K562 (cell line): ENCODE measurements around the gene ADRA2A. TPM values are rescaled to one million over a fixed set of nuclear protein-coding genes. Genes with fewer than 3 reads are reported as not detected.

Experiments used
- ATAC-seq: fragments of 200-7000 bp; cut with Tn5 transposase; 3 replicates; pipeline ENCODE4 v1.9.1; 2020; ENCODE audit warnings: moderate library complexity
- BruUV-seq: library from RNA; stranded (reverse); fragments of 400-500 nt; replicated peaks from 2 replicates; lab custom pipeline; 2021; lab: Mats Ljungman, UMichigan
- CTCF ChIA-PET: fragments of 300-600 bp; formaldehyde crosslinking; extraction: SDS; loops from one replicate; lab custom pipeline; 2021; ENCODE audit warnings: low intra/inter-chr PET ratio; lab: Yijun Ruan, JAX
- POLR2A ChIA-PET: fragments of 300-600, 350-650 bp; sonication (Branson Sonifier 250); formaldehyde crosslinking; extraction: SDS; loops from one replicate; lab custom pipeline; 2021; ENCODE audit warnings: antibody characterized with exemption, inconsistent platforms; lab: Yijun Ruan, JAX
- DNase-seq, 4 experiments: peaks; one replicate each; pipeline versions ENCODE4 v3.0.0 to v3.0.0-alpha.2; 2011 to 2018; ENCODE audit warnings: low spot score in 3 of 4, mixed read lengths in 3 of 4; ENCODE audit errors: extremely low read depth in 1 of 4
- FAIRE-seq: peaks from 2 replicates; lab custom pipeline; 2011; peaks lifted over from hg19 to GRCh38; lab: Jason Lieb, UNC
- H2AFZ ChIP-seq: 2 replicates; pipeline ENCODE4 v1.6.0; 2011; ENCODE audit warnings: low read depth, low read length, control low read depth, inconsistent platforms
- H3K27ac ChIP-seq: fragments of 200-600 bp; 3 replicates; pipeline ENCODE4 v1.8.0; 2011; ENCODE audit warnings: low read depth, mild to moderate bottlenecking, control low read depth, inconsistent platforms, low read length, moderate library complexity, mixed read lengths; ENCODE audit errors: extremely low read depth
- H3K27me3 ChIP-seq, 2 experiments: fragments of 300-600 bp in 1 of 2; 2 replicates in 1 of 2; 3 replicates in 1 of 2; pipeline versions ENCODE4 v1.6.0 to v1.8.0; 2011; ENCODE audit warnings: inconsistent platforms in 2 of 2, low read length in 2 of 2, mild to moderate bottlenecking in 1 of 2, mixed read lengths in 1 of 2, moderate library complexity in 1 of 2; ENCODE audit not compliant: control insufficient read depth in 2 of 2, insufficient read depth in 2 of 2
- H3K36me3 ChIP-seq: fragments of 300-600 bp; 3 replicates; pipeline ENCODE4 v1.8.0; 2011; ENCODE audit warnings: mild to moderate bottlenecking, low read length, inconsistent platforms; ENCODE audit not compliant: control insufficient read depth, insufficient read depth
- H3K4me1 ChIP-seq, 2 experiments: fragments of 200-600 bp in 1 of 2; replicated peaks in 1 of 2; 2 replicates in 1 of 2; 3 replicates in 1 of 2; pipeline versions ENCODE4 v1.5.1 to v1.8.0; 2011; ENCODE audit warnings: inconsistent platforms in 2 of 2, low read length in 2 of 2, mild to moderate bottlenecking in 1 of 2, mixed read lengths in 1 of 2, moderate library complexity in 1 of 2; ENCODE audit not compliant: control insufficient read depth in 2 of 2, insufficient read depth in 2 of 2
- H3K4me2 ChIP-seq: 2 replicates; pipeline ENCODE4 v1.6.1; 2011; ENCODE audit warnings: low read length, control low read depth, inconsistent platforms, mixed read lengths; ENCODE audit not compliant: insufficient read depth
- H3K4me3 ChIP-seq: fragments of 200-600 bp; sonication (generic), shearing (Covaris generic); 2 replicates; pipeline ENCODE4 v1.5.1; 2016; ENCODE audit warnings: control low read depth, inconsistent platforms
- H3K79me2 ChIP-seq: fragments of 200-600 bp; 3 replicates; pipeline ENCODE4 v1.8.0; 2011; ENCODE audit warnings: low read length, inconsistent platforms; ENCODE audit not compliant: control insufficient read depth, insufficient read depth
- H3K9ac ChIP-seq, 2 experiments: 2 replicates each; pipeline versions ENCODE4 v1.6.0 to v1.6.1; 2011; ENCODE audit warnings: low read depth in 2 of 2, low read length in 2 of 2, control low read depth in 1 of 2, inconsistent platforms in 1 of 2, mild to moderate bottlenecking in 1 of 2, mixed read lengths in 1 of 2; ENCODE audit not compliant: insufficient read depth in 1 of 2
- H3K9me1 ChIP-seq: one replicate; pipeline ENCODE4 v1.6.0; 2011; ENCODE audit warnings: inconsistent platforms, mild to moderate bottlenecking, low read length, moderate library complexity; ENCODE audit not compliant: control insufficient read depth, insufficient read depth
- H3K9me3 ChIP-seq: replicated peaks from 2 replicates; pipeline ENCODE4 v1.5.1; 2011; ENCODE audit warnings: low read depth, low read length, inconsistent platforms; ENCODE audit not compliant: control insufficient read depth, insufficient read depth
- H4K20me1 ChIP-seq: replicated peaks from 2 replicates; pipeline ENCODE4 v1.6.1; 2011; ENCODE audit warnings: low read length, inconsistent platforms, mixed read lengths; ENCODE audit not compliant: control insufficient read depth, insufficient read depth
- CHD1 ChIP-seq: fragments of 200-600 bp; sonication (generic); IDR thresholded peaks from one replicate; pipeline ENCODE4 v1.6.1; 2012; ENCODE audit warnings: mild to moderate bottlenecking, moderate library complexity, low read length, inconsistent platforms
- DDX20 ChIP-seq: fragments of 450-650 bp; IDR thresholded peaks from 2 replicates; pipeline ENCODE4 v1.6.1; 2016; ENCODE audit warnings: missing genetic modification characterization, low read depth, mild to moderate bottlenecking, missing compliant biosample characterization, moderate library complexity
- MBD2 ChIP-seq: sonication (generic); IDR thresholded peaks from 2 replicates; pipeline ENCODE4 v1.6.1; 2016; ENCODE audit warnings: low read depth, borderline replicate concordance
- RHOXF2B ChIP-seq: fragments of 250-450 bp; sonication (Bioruptor Pico); conservative IDR thresholded peaks from 2 replicates; pipeline ENCODE4 v1.5.1; 2021
- SAFB ChIP-seq: fragments of 200-400 bp; formaldehyde crosslinking; IDR thresholded peaks from 2 replicates; pipeline ENCODE4 v1.6.1; 2017; ENCODE audit warnings: low read depth, low read length, borderline replicate concordance
- SAP30 ChIP-seq: fragments of 200-600 bp; sonication (generic); IDR thresholded peaks from 2 replicates; pipeline ENCODE4 v1.6.1; 2012; ENCODE audit warnings: borderline replicate concordance, low read depth, mild to moderate bottlenecking, moderate library complexity, low read length, control low read depth, inconsistent platforms; ENCODE audit not compliant: insufficient read depth, poor library complexity, severe bottlenecking
- STAG1 ChIP-seq: sonication (generic); formaldehyde crosslinking; IDR thresholded peaks from 2 replicates; pipeline ENCODE4 v1.5.0; 2020; ENCODE audit warnings: missing genetic modification reagents, borderline replicate concordance
- ZNF740 ChIP-seq, 3 experiments: fragments of 200-800 bp in 1 of 3; sonication (Bioruptor generic) in 1 of 3; sonication (generic) in 1 of 3; formaldehyde crosslinking in 1 of 3; IDR thresholded peaks; 2 replicates each; pipeline versions ENCODE4 v1.6.1 to v1.8.0; 2016 to 2022; ENCODE audit warnings: mild to moderate bottlenecking in 2 of 3, missing compliant biosample characterization in 2 of 3, missing genetic modification characterization in 2 of 3, missing genetic modification reagents in 1 of 3
- WGBS: fragments of 100-300 bp; shearing (Covaris generic); methylation state at CpG from one replicate; pipeline ENCODE4 v1.1.6; 2016; ENCODE audit warnings: low coverage, mixed read lengths; ENCODE audit not compliant: insufficient coverage; ENCODE audit errors: missing lambda C conversion rate; 5-methylcytosine and 5-hydroxymethylcytosine counted together
- in situ Hi-C: fragments of 300-500 bp; cut with MboI; formaldehyde crosslinking; loops from 4 replicates; pipeline ENCODE4 v1.15.0; 2018; ENCODE audit warnings: inconsistent platforms, mixed read lengths
- intact Hi-C: fragments of 100-400 bp; cut with micrococcal nuclease; formaldehyde crosslinking; loops from 2 replicates; pipeline ENCODE4 v1.14.2; 2022
- polyA plus RNA-seq, 8 experiments: library from polyadenylated mRNA; depleted of rRNA in 4 of 8; stranded (reverse) in 5 of 8; unstranded in 3 of 8; fragments of >200 nt; fragmentation: Nextera tagmentation in 2 of 8; fragmentation: Illumina TruSeq in 1 of 8; extraction: Ambion mirVana in 2 of 8; extraction: Trizol in 1 of 8; gene quantifications; 2 replicates each; pipeline versions ENCODE4 v1.2.1 to v1.2.3, GENCODE V29; 2011 to 2014; ENCODE audit warnings: inconsistent platforms in 1 of 8, missing spikeins in 1 of 8
- total RNA-seq, 7 experiments: library from RNA; depleted of rRNA in 6 of 7; stranded (reverse); fragments of >200 nt in 6 of 7; fragmentation: Illumina TruSeq in 2 of 7; extraction: Trizol in 2 of 7; gene quantifications; 2 replicates each; pipeline versions ENCODE4 v1.2.1 to v1.2.3, GENCODE V29; 2011 to 2021; ENCODE audit warnings: low replicate concordance in 1 of 7
- TF ChIP-seq, protein P1 (sequence below): fragments of 250-450 bp; sonication (Bioruptor Pico); IDR thresholded peaks from 2 replicates; pipeline ENCODE4 v1.4.0; 2020
- TF ChIP-seq, protein P2 (sequence below): fragments of 250-450 bp; sonication (Bioruptor Pico); IDR thresholded peaks from 2 replicates; pipeline ENCODE4 v1.9.0; 2021; ENCODE audit warnings: mild to moderate bottlenecking, inconsistent platforms

Gene ADRA2A
- total and polyA plus RNA-seq, 9 of the 15 experiments (the other 6 are each of a cell fraction or from before 2014, with no cell fraction given) = not detected

- peak; percentile 62; the same call in 1 of the 2 replicates for TF ChIP-seq STAG1 (CRISPR knock-in tag)
These were observed 593 bp upstream of the ADRA2A start (continued) for GRCh38 chr10:111076191-111076681.

DNA sequence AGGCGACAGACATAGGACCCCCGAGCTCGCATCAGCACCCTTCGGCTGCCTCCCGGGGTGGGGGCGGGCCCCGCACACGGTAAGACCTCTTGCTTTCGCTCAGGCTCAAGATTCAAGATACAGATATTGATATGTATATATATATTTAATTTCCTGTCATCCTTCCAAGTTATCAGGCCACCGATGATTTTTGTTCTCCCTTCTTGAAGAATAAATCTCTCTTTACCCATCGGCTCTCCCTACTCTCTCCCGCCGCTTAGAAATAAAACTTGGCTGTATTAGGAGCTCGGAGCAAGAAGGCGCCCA is 603 bp downstream of the ADRA2A start:
- no TSS peak for BruUV-seq
- in situ Hi-C loops (no loop called here), intact Hi-C loops (no loop called here)
- Histone ChIP-seq H3K4me1 (peaks cover 0 to 9% of the 10 kb centered on the region in 2 experiments; a peak in 1 of 5 replicates), H3K4me3 (no peak overlapping the region), H3K9ac (no peak overlapping the region), H3K79me2 (no peaks in the 10 kb centered on the region), H3K9me1 (no peaks in the 10 kb centered on the region), H2AFZ (no peak overlapping the region), H3K4me2 (no peak overlapping the region), H3K36me3 (no peaks in the 10 kb centered on the region), H3K27ac (no peak overlapping the region), H3K9me3 (no peaks in the 10 kb centered on the region), H3K27me3 (no peaks in the 10 kb centered on the region), H4K20me1 (no peaks in the 10 kb centered on the region)
- WGBS = 56% methylated on average over 8 of the region's 15 CpGs
- ChIA-PET POLR2A (no interaction called here), CTCF (no interaction called here)
- DNase-seq = no peak
- FAIRE-seq = no peak
- no peak for ATAC-seq
- TF ChIP-seq SAFB (no peak), RHOXF2B (CRISPR knock-in tag) (no peak), ZNF740 (CRISPR knock-in tag; IDR thresholded peaks at IDR 0.05) (no peak), ZNF740 (tag; IDR thresholded peaks at IDR 0.05) (no peak), CHD1 (no peak), DDX20 (tag) (no peak), SAP30 (no peak), MBD2 (no peak)
- TF ChIP-seq, protein P1, sequence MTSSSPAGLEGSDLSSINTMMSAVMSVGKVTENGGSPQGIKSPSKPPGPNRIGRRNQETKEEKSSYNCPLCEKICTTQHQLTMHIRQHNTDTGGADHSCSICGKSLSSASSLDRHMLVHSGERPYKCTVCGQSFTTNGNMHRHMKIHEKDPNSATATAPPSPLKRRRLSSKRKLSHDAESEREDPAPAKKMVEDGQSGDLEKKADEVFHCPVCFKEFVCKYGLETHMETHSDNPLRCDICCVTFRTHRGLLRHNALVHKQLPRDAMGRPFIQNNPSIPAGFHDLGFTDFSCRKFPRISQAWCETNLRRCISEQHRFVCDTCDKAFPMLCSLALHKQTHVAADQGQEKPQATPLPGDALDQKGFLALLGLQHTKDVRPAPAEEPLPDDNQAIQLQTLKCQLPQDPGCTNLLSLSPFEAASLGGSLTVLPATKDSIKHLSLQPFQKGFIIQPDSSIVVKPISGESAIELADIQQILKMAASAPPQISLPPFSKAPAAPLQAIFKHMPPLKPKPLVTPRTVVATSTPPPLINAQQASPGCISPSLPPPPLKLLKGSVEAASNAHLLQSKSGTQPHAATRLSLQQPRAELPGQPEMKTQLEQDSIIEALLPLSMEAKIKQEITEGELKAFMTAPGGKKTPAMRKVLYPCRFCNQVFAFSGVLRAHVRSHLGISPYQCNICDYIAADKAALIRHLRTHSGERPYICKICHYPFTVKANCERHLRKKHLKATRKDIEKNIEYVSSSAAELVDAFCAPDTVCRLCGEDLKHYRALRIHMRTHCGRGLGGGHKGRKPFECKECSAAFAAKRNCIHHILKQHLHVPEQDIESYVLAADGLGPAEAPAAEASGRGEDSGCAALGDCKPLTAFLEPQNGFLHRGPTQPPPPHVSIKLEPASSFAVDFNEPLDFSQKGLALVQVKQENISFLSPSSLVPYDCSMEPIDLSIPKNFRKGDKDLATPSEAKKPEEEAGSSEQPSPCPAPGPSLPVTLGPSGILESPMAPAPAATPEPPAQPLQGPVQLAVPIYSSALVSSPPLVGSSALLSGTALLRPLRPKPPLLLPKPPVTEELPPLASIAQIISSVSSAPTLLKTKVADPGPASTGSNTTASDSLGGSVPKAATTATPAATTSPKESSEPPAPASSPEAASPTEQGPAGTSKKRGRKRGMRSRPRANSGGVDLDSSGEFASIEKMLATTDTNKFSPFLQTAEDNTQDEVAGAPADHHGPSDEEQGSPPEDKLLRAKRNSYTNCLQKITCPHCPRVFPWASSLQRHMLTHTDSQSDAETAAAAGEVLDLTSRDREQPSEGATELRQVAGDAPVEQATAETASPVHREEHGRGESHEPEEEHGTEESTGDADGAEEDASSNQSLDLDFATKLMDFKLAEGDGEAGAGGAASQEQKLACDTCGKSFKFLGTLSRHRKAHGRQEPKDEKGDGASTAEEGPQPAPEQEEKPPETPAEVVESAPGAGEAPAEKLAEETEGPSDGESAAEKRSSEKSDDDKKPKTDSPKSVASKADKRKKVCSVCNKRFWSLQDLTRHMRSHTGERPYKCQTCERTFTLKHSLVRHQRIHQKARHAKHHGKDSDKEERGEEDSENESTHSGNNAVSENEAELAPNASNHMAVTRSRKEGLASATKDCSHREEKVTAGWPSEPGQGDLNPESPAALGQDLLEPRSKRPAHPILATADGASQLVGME (CRISPR knock-in tag) = no peak
- TF ChIP-seq, protein P2, sequence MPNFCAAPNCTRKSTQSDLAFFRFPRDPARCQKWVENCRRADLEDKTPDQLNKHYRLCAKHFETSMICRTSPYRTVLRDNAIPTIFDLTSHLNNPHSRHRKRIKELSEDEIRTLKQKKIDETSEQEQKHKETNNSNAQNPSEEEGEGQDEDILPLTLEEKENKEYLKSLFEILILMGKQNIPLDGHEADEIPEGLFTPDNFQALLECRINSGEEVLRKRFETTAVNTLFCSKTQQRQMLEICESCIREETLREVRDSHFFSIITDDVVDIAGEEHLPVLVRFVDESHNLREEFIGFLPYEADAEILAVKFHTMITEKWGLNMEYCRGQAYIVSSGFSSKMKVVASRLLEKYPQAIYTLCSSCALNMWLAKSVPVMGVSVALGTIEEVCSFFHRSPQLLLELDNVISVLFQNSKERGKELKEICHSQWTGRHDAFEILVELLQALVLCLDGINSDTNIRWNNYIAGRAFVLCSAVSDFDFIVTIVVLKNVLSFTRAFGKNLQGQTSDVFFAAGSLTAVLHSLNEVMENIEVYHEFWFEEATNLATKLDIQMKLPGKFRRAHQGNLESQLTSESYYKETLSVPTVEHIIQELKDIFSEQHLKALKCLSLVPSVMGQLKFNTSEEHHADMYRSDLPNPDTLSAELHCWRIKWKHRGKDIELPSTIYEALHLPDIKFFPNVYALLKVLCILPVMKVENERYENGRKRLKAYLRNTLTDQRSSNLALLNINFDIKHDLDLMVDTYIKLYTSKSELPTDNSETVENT (CRISPR knock-in tag) = no peak
